Renal pelvis (tissue), 12 donors: ENCODE results near the gene CCDC82. TPM values are rescaled to one million over a fixed set of nuclear protein-coding genes. Genes with fewer than 3 reads are reported as not detected.
"Not testable (repeated sequence)": the region's sequence is repeated elsewhere in the genome, so short reads cannot be mapped to it uniquely, and the experiment has no call there.

ENCODE experiments used
- DNase-seq: peaks from one replicate; pipeline ENCODE4 v3.0.0-alpha.2; 2013
- long read RNA-seq, 16 experiments: transcript quantifications; one replicate each; lab custom pipeline, GENCODE V29; 2026
- polyA plus RNA-seq, 3 donors: library from polyadenylated mRNA; unstranded; fragments of 120-200 nt; gene quantifications; one replicate each; pipeline ENCODE4 v1.2.1, GENCODE V29; 2013; ENCODE audit not compliant: insufficient read length in 3 of 3

Gene CCDC82
- 10 to 100 TPM; 43.4 to 51.6 (median 47.9) TPM for polyA plus RNA-seq
- long read RNA-seq, donor 1, transcript CCDC82-218 (10 exons, 2,754 nt), result major isoform, 6 of 21 reads
- long read RNA-seq, donor 1, transcript CCDC82-208 (2 exons, 557 nt), result major isoform, 6 of 21 reads
- long read RNA-seq, donor 1, partial matches to known transcripts, result 7 of 21 reads
- long read RNA-seq, donor 1, other reads (novel, unspliced or antisense), result 0 of 21 reads
- long read RNA-seq, donor 2, full-length matches to known transcripts, result 9 of 16 reads
- long read RNA-seq, donor 2, partial matches to known transcripts, result 7 of 16 reads
- long read RNA-seq, donor 2, other reads (novel, unspliced or antisense), result 0 of 16 reads
- long read RNA-seq, donor 3, full-length matches to known transcripts, result 5 of 14 reads
- long read RNA-seq, donor 3, partial matches to known transcripts, result 9 of 14 reads
- long read RNA-seq, donor 3, other reads (novel, unspliced or antisense), result 0 of 14 reads
- long read RNA-seq, donor 4, partial matches to known transcripts, result 15 of 24 reads
- long read RNA-seq, donor 4, other reads (novel, unspliced or antisense), result 0 of 24 reads
- long read RNA-seq, donor 5, partial matches to known transcripts, result 13 of 14 reads
- long read RNA-seq, donor 5, other reads (novel, unspliced or antisense), result 0 of 14 reads
- long read RNA-seq, donor 6, full-length matches to known transcripts, result 15 of 30 reads
- long read RNA-seq, donor 6, partial matches to known transcripts, result 15 of 30 reads
- long read RNA-seq, donor 6, other reads (novel, unspliced or antisense), result 0 of 30 reads
- long read RNA-seq, donor 7, full-length matches to known transcripts, result 6 of 6 reads
- long read RNA-seq, donor 7, partial matches to known transcripts, result 0 of 6 reads
- long read RNA-seq, donor 7, other reads (novel, unspliced or antisense), result 0 of 6 reads
- long read RNA-seq, donor 8, partial matches to known transcripts, result 0 of 2 reads
- long read RNA-seq, donor 8, other reads (novel, unspliced or antisense), result 0 of 2 reads
- long read RNA-seq, donor 9, transcript CCDC82-218 (10 exons, 2,754 nt), result major isoform, 6 of 20 reads
- long read RNA-seq, donor 9, partial matches to known transcripts, result 11 of 20 reads
- long read RNA-seq, donor 9, other reads (novel, unspliced or antisense), result 0 of 20 reads
- long read RNA-seq, donor 10, full-length matches to known transcripts, result 10 of 24 reads
- long read RNA-seq, donor 10, partial matches to known transcripts, result 14 of 24 reads
- long read RNA-seq, donor 10, other reads (novel, unspliced or antisense), result 0 of 24 reads
- long read RNA-seq, donor 11, full-length matches to known transcripts, result 6 of 15 reads
- long read RNA-seq, donor 11, partial matches to known transcripts, result 9 of 15 reads
- long read RNA-seq, donor 11, other reads (novel, unspliced or antisense), result 0 of 15 reads
- long read RNA-seq, donor 12, full-length matches to known transcripts, result 27 of 42 reads
- long read RNA-seq, donor 12, partial matches to known transcripts, result 15 of 42 reads
- long read RNA-seq, donor 12, other reads (novel, unspliced or antisense), result 0 of 42 reads
- long read RNA-seq, donor 13, full-length matches to known transcripts, result 3 of 3 reads
- long read RNA-seq, donor 13, partial matches to known transcripts, result 0 of 3 reads
- long read RNA-seq, donor 13, other reads (novel, unspliced or antisense), result 0 of 3 reads
- long read RNA-seq, donor 14, result 0 reads
- long read RNA-seq, donor 15, full-length matches to known transcripts, result 22 of 29 reads
- long read RNA-seq, donor 15, partial matches to known transcripts, result 7 of 29 reads
- long read RNA-seq, donor 15, other reads (novel, unspliced or antisense), result 0 of 29 reads
- long read RNA-seq, donor 16, partial matches to known transcripts, result 0 of 3 reads
- long read RNA-seq, donor 16, other reads (novel, unspliced or antisense), result 0 of 3 reads

DNA sequence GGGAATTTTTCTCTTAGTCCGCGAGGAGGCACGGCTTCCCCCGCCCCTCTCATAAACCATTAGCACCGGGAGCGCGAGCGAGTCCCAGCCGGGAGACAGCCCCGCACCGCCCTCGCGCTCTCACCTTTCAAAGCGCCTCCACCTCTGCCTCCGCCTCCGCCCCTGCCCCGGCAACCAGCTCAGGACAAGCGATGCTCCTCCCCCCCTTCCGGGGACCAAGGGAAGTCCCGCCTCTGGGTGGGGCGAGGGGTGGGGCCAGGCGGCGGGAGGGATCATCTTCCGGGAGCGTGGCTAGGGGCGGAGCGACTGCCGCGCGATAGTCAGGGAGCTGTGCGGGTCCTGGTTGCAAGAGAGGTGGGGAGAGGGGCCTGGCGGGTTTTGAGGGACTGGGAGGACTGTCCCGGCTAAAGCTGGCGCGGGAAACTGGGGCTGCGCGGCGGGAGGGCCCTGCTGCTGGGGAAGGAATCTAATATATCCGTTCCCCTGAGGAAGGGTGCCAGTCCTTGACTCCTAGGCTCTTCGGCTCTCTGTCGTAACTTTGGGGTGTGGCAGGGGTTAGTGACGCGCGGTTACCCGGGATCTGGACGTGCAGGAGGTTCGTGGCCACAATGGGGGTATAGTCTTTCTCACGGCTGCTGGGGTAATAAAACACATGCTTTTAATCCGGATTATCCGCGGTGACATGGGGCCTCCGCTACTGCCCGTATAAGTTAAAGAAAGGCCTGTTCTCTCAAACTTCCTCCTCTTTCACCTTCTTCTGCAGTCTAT lies at the start of gene CCDC82, which contains the start of gene JRKL:
Gene CCDC82 (minus strand): TSS at position 193 of the 768 bp plus-strand sequence. CDS start 5,165 bp downstream, outside the sequence.
Gene JRKL (plus strand): TSS at position 294 of the 768 bp plus-strand sequence. CDS start 637 bp downstream, outside the sequence.
- DNase-seq, result peak; percentile 97

DNA sequence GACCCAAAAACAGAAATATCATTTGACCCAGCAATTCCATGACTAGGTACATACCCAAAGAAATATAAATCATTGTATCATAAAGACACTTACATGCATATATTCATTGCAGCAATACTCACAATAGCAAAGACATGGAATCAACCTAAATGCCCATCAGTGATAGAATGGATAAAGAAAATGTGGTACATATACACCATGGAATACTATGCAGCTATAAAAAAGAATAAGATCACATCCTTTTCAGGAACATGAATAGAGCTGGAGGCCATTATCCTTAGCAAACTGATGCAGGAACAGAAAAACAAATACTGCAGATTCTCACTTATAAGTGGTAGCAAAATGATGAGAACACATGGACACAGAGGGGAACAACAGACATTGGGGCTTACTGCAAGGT lies 42.9 kb upstream of the CCDC82 start:
- DNase-seq, result not testable (repeated sequence)

DNA sequence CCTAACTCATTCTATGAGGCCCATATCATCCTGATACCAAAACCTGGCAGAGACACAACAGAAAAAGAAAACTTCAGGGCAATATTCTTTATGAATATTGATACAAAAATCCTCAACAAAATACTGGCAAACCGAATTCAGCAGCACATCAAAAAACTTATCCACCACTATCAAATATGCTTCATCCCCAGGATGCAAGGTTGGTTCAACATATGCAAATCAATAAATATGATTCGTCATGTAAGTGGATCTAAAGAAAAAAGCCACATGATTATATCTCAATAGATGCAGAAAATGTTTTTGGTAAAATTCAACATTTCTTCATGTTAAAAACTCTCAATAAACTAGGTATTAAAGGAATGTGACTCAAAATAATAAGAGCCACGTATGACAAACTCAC lies 41.0 kb upstream of the CCDC82 start:
- DNase-seq, result no peak

DNA sequence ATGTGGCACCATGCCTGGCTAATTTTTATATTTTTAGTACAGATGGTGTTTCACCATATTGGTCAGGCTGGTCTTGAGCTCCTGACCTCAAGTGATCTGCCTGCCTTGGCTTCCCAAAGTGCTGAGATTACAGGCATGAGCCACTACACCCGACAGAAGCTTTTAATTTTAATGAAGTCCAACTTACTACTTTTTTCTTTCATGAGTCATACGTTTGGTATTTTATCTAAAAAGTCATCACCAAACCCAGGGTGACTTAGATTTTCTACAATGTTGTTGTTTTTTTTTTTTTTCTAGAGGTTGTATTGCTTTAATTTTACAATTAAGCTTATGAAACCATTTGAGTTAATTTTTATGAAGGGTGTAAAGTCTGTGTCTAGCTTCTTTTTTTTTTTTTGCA lies 35.0 kb upstream of the CCDC82 start:
- DNase-seq, result no peak

DNA sequence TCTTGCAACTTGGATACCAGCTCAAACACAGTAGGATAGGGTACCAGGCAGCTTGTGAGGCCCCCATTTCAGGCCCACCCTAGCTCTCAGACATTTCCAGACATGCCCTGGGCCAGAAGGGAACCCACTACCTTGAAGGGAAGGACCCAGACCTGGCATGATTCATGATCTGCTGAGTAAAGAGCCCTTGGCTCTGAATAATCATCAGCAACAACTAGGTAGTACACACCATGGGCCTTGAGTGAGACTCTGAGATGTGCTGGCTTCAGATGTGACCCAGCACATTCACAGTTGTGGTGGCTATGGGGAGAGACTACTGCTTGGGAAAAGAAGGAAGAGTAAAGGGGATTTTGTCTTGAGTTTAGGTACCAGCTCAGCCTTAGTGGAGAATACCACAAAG lies 23.7 kb upstream of the CCDC82 start:
- DNase-seq, result no peak

DNA sequence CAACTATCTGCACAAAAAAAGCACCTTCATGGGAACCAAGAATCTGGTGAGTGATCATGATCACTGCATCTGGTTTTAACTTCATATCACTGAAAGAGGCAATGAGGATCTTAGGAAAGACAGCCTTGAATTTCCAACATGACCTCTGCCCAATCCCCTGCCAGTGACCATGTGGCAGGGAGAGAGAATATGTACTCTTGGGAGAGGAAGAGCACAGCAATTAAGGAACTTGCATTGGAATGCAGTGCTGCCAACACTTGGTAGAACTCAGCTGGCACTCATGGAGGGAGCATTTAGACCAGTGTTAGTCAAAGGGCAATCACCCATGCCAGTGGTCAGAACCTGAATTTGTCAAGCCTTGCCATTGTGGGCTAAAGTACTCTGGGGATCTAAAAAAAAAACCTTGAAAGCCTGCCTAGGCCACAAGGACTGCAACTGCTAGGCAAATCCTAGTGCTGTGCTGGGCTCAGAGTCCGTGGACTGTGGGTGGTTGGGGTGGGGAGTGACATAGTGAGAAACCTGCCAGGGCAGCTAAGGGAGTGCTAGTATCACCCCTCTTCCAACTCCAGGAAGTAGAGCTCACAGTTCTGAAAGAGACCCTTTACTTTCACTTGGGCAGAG lies 23.2 kb upstream of the CCDC82 start:
- DNase-seq, result no peak

DNA sequence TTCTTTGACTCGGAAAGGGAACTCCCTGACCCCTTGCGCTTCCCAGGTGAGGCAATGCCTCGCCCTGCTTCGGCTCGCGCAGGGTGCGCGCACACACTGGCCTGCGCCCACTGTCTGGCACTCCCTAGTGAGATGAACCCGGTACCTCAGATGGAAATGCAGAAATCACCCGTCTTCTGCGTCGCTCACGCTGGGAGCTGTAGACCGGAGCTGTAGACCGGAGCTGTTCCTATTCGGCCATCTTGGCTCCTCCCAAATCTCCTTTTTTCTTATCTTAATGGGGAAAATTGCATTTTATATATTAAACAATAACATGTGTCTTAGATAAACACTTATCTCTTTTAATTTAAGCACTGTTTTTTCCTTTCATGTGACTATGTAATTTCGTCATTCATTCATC lies 21.7 kb upstream of the CCDC82 start:
- not testable (repeated sequence) for DNase-seq

DNA sequence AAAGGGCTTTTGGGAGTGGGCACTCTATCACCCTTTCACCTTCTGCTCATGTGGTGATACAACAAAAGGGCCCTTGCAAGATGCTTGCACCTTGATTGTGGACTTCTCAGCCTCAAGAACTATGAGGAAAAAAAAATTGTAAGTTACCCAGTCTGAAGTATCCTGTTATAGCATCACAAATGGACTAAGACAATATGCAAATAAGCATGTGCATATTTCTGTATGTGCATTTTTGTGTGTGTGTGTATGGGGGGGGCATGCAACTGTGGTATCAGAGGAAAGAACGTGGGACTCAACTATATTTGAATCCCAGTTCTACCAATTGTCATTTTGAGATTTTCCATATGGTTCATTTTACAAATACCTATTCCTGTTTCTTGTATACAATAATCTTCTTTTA lies 11.0 kb upstream of the CCDC82 start:
- no peak for DNase-seq

DNA sequence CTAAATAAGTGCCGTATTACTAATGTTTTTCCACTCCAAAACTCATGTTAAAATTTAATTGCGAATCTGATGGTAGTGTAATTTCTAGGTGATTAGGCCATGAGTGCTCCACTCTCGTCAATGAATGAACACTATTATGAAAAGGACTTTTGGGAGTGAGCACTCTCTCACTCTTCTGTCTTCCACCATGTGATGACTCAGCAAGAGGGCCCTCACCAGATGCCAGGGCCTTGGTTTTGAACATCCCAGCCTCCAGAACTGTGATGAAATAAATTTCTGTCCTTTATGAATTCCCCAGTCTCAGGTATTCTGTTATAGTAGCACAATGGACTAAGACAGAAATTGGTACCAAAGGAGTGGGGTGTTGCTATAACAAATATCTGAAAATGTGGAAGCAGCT lies 8.2 kb upstream of the CCDC82 start:
- DNase-seq, result no peak

DNA sequence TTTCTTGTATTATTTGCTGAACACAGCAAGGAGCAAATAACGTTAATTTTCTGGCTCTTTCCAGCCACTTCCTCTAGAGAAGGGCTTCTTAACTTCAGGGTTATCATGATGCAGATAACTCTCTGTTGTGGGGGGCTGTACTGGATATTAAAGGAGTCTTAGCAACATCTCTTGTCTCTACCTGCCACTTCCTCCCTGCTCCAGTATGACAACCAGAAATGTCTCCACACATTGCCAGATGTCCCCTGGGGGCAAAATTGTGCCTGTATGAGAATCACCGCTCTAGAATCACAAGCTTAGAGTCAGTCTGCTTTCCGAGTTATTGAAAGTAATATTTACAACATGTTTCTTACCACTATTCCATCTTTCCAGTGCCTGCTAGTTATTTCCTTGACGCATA lies 6.9 kb upstream of the CCDC82 start:
- DNase-seq, result no peak

DNA sequence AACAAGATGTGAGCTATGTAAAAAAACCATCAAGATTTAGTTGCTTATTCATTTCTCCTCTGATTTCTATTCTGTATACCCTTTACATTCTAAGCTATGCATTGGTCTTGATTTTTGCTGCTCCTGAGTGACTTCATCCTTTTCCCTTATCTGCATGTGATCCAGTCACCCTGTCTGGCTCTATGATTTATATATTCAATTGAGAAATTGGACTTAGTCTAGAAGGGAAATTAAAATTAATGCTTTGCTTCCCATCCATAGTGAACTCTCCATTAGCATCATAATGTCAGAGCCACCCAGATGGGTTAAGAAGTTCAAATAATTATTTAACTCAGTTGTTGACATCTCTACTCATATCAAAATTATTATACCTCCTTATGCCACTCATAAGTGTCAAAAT lies 5.1 kb upstream of the CCDC82 start:
- DNase-seq, result no peak

DNA sequence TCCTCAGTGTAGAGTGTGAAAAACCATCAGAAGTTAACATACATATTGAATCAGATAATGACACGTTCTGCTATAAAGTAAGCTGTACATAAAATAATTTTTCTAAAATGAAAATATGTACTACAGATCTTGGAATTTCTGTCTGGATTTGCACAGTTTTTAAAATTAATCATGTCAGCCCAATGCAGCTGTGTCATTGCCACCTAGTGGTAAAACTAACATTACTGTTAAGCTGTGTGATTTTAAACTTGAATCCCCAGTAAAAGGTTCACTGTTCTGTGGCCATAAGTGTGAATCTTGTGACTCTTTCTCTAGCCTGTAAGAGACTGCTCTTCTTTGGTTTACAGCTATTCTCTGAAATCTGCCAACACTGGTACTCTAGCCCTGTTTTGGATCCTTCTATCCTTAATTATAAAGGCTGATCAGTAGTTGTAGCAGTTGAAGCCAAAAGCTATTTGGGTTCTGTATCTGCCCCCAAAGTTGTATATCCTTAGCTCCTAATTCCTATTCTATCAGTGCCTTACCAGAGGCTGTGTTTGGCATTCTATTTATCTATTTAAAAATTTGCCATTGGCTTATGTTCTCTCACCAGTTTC lies 4.1 kb upstream of the CCDC82 start:
- DNase-seq, result peak; percentile 12

DNA sequence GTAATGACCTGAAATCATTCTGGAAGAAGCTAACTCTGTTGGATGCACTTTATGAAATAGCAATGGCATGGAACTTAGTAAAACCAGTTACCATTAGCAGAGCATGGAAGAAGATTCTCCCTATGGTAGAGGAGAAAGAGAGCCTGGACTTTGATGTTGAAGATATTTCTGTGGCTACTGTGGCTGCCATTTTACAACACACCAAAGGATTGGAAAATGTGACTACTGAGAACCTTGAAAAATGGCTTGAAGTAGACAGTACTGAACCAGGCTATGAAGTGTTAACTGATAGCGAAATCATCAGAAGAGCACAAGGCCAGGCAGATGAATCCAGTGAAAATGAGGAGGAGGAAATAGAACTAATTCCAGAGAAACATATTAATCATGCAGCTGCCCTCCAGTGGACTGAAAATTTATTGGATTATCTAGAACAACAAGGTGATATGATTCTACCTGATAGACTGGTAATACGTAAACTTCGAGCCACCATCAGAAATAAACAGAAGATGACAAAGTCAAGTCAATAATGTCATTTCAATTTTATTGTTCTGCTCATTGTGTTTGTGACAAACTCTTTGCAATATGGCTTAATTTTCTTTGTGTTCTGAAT lies 2.1 kb upstream of the CCDC82 start:
- no peak for DNase-seq

DNA sequence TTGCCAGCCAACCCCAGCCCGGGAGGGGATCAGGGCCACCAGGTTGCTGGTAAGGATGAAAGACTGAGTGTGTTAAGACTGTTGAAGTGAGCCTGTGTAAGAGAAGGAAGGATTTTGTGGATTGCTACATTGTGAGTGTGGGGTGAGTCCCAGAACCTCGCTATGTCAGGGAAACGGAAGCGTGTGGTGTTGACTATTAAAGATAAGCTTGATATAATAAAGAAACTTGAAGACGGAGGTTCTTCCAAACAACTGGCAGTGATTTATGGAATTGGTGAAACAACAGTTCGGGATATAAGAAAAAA lies 728 bp upstream of the CCDC82 start:
- no peak for DNase-seq

DNA sequence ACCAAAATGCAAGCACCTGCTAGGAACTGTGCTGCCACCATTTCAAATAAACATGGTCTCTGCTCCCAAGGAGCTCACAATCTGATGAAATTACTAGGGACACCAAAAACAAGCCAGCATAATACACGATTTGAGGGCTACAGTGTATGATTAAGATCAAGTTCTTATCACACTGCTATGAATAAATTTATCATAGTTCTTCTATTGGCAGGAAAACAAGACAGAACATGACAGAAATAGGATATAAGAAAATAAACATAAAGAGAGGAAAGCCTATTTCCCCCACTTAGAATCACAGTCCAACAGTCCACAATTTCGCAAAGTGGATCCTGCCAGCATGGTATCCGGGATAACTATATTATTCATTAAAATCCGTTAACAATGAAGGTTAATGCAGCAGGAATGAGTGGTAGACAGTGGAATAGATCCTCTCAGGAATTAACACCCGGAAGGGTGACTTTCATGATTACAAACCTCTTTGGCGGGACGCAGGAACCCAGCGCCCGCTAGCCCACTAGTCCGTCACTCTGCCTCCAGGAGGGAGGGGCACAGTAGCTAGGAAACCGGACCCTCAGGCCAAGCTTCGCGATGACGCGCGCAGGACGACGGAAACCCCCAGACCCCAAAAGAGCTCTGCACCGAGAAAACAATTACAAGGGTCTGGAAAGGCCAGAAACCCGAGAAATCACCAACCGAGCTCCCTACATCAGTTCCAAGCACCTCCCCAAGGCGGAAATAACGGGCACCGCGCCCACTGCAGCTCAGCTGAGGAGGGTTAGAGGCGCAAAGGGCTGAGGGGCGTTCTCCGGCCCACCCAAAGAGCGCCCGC lies 607 bp downstream of the CCDC82 start:
- DNase-seq, result peak; percentile 85

DNA sequence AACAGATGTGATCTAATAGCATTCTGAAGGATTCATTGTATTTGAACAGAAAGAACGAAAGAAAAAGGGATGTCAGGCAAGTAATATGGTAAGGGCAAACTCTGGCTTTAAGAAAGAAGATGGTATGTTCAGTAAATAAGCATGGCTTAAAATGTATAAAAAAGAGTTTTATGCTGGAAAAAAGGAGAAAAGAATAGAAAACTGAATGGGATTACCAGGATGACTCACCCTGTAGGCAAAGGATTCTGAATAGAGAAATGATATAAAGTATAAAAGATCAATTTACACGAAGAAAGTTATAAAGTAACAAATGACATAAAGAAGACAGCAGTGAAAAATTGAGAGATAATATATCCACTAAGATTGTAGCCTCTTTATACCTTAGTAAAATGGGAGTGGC lies 4.5 kb downstream of the CCDC82 start:
- DNase-seq, result no peak

DNA sequence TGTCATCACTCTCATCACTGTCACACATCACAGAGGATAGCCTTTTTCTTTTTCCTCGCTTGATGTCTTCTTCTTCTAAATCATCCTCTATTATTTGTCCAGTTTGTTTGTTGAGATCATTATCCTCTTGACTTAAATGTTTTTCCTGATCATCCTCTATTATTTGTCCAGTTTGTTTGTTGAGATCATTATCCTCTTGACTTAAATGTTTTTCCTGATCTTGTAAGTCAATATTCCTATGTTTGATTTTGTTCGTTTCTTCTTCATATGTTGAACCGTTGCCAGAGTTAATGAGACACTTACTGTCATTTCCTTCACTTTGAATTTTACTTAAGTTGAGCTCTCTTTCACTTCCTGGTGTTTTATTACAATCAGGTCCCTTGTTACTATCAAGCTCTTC lies 5.6 kb downstream of the CCDC82 start:
- DNase-seq, result no peak

DNA sequence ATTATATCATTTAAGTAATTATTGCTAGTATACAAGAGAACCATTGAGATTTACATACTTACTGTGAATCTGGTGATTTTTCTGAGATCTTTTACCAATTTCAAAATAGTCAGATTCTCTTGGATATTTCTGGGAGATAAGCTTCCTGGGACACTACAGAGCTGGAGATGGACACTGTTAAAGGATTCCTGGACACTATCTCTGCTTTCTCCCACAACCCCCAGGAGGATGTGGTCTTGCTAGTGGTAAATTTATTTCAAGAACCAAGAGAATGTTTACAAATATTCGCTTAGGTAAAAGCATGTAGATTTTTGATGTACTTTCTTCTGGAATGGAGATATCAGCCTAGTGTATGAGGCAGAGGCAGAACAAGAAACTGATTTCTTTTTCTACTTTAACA lies 12.9 kb downstream of the CCDC82 start:
- DNase-seq, result no peak
